ENCODE results near the gene PLEKHA5. TPM values are rescaled to one million over a fixed set of nuclear protein-coding genes. Genes with fewer than 3 reads are reported as not detected.

The PLEKHA5 gene
- total RNA-seq, 4 donors from 2014 or later: 25.8 to 65.5 (median 34.1) TPM

DNA sequence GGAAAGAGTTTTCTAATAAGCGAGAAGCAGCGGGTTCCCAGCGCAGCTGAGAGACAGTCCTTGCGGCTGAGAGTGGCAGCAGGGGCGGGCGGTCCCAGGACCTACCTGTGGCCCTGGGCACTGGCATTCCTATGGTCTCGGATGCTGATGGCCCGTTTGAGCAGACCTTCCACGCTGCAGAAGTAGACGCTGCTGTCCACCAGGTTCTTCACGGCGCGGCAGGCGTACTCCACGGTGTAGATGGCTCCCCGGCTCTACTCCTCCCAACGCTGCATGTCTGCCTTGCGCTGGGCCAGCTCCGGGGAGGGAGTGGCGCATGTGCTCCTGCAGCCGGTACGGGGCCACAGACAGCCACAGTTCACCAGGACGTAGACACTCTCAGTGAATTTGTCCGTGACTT is 21.8 kb upstream of the PLEKHA5 start:
- no peaks in the 10 kb centered on the region for H3K9me3 ChIP-seq
- no peak for DNase-seq (ENCODE audit: low spot score in 2 of 2)
- 94% methylated on average over 24 of the region's 24 CpGs for WGBS
- H3K4me3 ChIP-seq: no peak overlapping the region
- no peaks in the 10 kb centered on the region for H3K27me3 ChIP-seq
- no peaks in the 10 kb centered on the region for H3K4me1 ChIP-seq
- H3K27ac ChIP-seq: no peak overlapping the region
- TF ChIP-seq, protein P1, sequence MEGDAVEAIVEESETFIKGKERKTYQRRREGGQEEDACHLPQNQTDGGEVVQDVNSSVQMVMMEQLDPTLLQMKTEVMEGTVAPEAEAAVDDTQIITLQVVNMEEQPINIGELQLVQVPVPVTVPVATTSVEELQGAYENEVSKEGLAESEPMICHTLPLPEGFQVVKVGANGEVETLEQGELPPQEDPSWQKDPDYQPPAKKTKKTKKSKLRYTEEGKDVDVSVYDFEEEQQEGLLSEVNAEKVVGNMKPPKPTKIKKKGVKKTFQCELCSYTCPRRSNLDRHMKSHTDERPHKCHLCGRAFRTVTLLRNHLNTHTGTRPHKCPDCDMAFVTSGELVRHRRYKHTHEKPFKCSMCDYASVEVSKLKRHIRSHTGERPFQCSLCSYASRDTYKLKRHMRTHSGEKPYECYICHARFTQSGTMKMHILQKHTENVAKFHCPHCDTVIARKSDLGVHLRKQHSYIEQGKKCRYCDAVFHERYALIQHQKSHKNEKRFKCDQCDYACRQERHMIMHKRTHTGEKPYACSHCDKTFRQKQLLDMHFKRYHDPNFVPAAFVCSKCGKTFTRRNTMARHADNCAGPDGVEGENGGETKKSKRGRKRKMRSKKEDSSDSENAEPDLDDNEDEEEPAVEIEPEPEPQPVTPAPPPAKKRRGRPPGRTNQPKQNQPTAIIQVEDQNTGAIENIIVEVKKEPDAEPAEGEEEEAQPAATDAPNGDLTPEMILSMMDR (IDR thresholded peaks at IDR 0.05): no peak
- TF ChIP-seq POLR2AphosphoS5 (IDR thresholded peaks at IDR 0.05): no peak
- no peak for TF ChIP-seq EP300 (IDR thresholded peaks at IDR 0.05)
- no peak for TF ChIP-seq POLR2A (IDR thresholded peaks at IDR 0.05)
- no peaks in the 10 kb centered on the region for H3K36me3 ChIP-seq

DNA sequence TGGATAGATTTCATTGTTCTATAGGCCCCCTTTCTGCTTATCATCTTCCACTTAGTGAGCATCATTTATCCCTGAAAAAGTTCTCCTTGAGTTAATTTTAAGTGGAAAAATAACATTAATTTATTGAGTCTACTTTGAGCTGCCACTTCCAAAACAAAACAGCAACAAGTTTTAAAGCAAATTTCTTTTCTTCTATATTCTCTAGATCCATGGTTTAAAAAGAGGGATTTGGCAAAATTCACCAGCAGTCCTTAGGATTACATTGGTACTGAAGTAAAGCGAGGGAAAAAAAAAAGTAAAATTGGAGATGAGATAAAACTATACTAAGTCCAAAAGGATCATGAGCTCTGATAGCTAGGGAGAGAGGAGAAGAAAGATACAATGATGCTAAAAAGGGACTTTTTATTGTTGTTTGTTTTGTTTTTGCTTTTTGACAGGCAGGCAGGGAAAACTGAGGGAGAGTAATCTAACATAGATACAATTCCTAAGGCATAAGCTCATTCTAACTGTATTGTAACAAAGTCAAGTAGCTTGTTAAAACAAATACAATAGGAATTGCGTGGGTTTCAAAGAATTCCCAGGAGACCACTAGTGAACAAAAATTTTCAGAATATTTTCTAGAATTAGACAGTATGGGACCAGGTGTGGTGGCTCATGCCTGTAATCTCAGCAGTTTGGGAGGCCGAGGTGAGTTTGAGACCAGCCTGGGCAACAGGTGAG is 19.2 kb upstream of the PLEKHA5 start:
- no peak for TF ChIP-seq POLR2A (IDR thresholded peaks at IDR 0.05)
- TF ChIP-seq EP300 (IDR thresholded peaks at IDR 0.05): no peak
- no peak for TF ChIP-seq POLR2AphosphoS5 (IDR thresholded peaks at IDR 0.05)
- TF ChIP-seq, protein P1 (IDR thresholded peaks at IDR 0.05): no peak
- no peaks in the 10 kb centered on the region for H3K4me1 ChIP-seq

DNA sequence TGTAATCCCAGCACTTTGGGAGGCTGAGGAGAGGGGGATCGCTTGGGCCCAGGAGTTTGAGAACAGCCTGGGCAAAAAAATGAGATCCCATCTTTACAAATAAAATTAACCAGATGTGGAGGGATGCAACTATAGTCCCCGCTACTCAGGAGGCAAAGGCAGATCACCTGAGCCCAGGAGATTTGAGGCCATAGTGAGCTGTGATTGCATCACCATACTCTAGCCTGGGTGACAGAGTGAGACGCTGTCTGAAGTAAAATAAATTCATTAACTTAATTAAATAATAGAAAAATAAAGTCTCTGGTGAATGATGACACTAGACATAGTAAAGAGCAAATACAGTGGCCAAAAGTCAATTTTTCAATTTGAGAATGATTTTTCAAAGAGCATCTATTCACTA is 16.1 kb upstream of the PLEKHA5 start:
- no peaks in the 10 kb centered on the region for H3K27me3 ChIP-seq
- no peak overlapping the region for H3K4me3 ChIP-seq
- no peaks in the 10 kb centered on the region for H3K4me1 ChIP-seq
- H3K27ac ChIP-seq: no peak overlapping the region
- no peaks in the 10 kb centered on the region for H3K36me3 ChIP-seq
- H3K9me3 ChIP-seq: no peaks in the 10 kb centered on the region
- 91% methylated on average over 3 of the region's 3 CpGs for WGBS
- DNase-seq (ENCODE audit: low spot score in 2 of 2): no peak
- TF ChIP-seq EP300 (IDR thresholded peaks at IDR 0.05) (no peak), POLR2AphosphoS5 (IDR thresholded peaks at IDR 0.05) (no peak), POLR2A (IDR thresholded peaks at IDR 0.05) (no peak)
- TF ChIP-seq, protein P1 (IDR thresholded peaks at IDR 0.05): no peak

More for the DNA sequence above, 19.2 kb upstream of the PLEKHA5 start:
- Histone ChIP-seq H3K36me3 (no peaks in the 10 kb centered on the region), H3K4me3 (no peak overlapping the region), H3K9me3 (no peaks in the 10 kb centered on the region), H3K27ac (no peak overlapping the region), H3K27me3 (no peaks in the 10 kb centered on the region)
- 84% methylated on average over 3 of the region's 3 CpGs for WGBS
- DNase-seq (ENCODE audit: low spot score in 2 of 2): no peak

DNA sequence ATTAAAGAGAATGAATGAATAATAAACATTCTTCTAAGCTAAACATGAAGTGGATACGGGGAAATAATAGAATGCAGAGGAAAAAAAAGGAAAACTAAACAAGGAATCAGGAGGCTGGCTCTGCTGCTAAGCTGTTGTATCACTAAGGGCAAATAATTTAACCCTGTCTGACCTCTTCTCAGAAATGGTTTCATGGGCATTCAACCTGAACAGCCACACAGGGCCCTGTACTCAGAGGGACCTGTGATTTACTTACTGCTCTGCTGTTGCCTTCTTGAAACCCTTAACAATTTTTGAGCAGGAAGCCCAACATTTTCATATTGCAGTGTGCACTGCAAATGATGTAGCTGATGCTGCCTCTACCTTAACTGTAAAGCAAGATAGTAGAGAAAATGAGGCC is 14.2 kb upstream of the PLEKHA5 start:
- WGBS: 97% methylated on average over 1 of the region's 1 CpG
- no peaks in the 10 kb centered on the region for H3K9me3 ChIP-seq
- H3K36me3 ChIP-seq: no peaks in the 10 kb centered on the region
- H3K4me1 ChIP-seq: no peaks in the 10 kb centered on the region
- H3K27me3 ChIP-seq: no peaks in the 10 kb centered on the region
- no peak for DNase-seq (ENCODE audit: low spot score in 2 of 2)
- H3K4me3 ChIP-seq: no peak overlapping the region
- TF ChIP-seq, protein P1 (IDR thresholded peaks at IDR 0.05): no peak
- TF ChIP-seq POLR2A (IDR thresholded peaks at IDR 0.05) (no peak), EP300 (IDR thresholded peaks at IDR 0.05) (no peak), POLR2AphosphoS5 (IDR thresholded peaks at IDR 0.05) (no peak)
- no peak overlapping the region for H3K27ac ChIP-seq

DNA sequence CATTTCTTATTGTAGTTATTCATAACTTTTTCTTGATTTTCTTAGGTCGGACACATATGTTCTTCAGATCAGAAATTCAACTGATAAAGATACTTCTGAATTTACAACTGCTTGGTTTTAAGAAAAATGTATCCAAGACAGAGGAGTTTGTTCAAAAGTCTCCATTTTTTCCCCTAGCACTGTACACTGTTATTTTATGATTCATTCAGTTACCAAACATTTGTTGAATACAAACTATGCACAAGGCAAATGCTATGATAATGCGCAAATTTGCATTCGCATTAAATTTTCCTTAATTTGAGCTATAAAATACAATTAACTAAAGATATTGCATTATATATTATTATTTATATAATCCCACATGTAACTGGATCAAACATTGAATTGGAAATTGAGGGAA is 10.1 kb upstream of the PLEKHA5 start:
- no peak overlapping the region for H3K27ac ChIP-seq
- no peak for TF ChIP-seq POLR2A (IDR thresholded peaks at IDR 0.05)
- TF ChIP-seq EP300 (IDR thresholded peaks at IDR 0.05): no peak
- TF ChIP-seq, protein P1 (IDR thresholded peaks at IDR 0.05): no peak
- no peak for TF ChIP-seq POLR2AphosphoS5 (IDR thresholded peaks at IDR 0.05)
- H3K4me3 ChIP-seq: no peak overlapping the region
- 95% methylated on average over 3 of the region's 3 CpGs for WGBS
- H3K36me3 ChIP-seq: no peaks in the 10 kb centered on the region
- no peaks in the 10 kb centered on the region for H3K4me1 ChIP-seq
- no peak for DNase-seq (ENCODE audit: low spot score in 2 of 2)
- no peaks in the 10 kb centered on the region for H3K9me3 ChIP-seq
- no peaks in the 10 kb centered on the region for H3K27me3 ChIP-seq
